Mononuclear cell (primary cell): Measurements from ENCODE around the gene ZYX. TPM values are rescaled to one million over a fixed set of nuclear protein-coding genes. Genes with fewer than 3 reads are reported as not detected.
"Not testable (repeated sequence)": the region's sequence is repeated elsewhere in the genome, so short reads cannot be mapped to it uniquely, and the experiment has no call there.

ENCODE experiments used
- H3K27me3 ChIP-seq: 2 replicates; pipeline ENCODE4 v1.6.0; 2011; ENCODE audit warnings: low read length, control low read depth; ENCODE audit not compliant: insufficient read depth
- H3K4me1 ChIP-seq: 2 replicates; pipeline ENCODE4 v1.5.1; 2011; ENCODE audit warnings: mild to moderate bottlenecking, low read length, control low read depth; ENCODE audit not compliant: insufficient read depth
- H3K4me3 ChIP-seq: 2 replicates; pipeline ENCODE4 v1.5.1; 2011; ENCODE audit warnings: mild to moderate bottlenecking, low read length, moderate library complexity
- H3K9me3 ChIP-seq: 2 replicates; pipeline ENCODE4 v1.5.1; 2011; ENCODE audit warnings: low read depth, mild to moderate bottlenecking, control low read depth, low read length
- total RNA-seq: library from RNA; depleted of rRNA; stranded (reverse); fragments of >200 nt; gene quantifications from one replicate; pipeline ENCODE4 v1.2.3, GENCODE V29; 2012

The ZYX gene
- total RNA-seq, 1 donor = 64.0 TPM

- Histone ChIP-seq H3K4me3 (peak within 1 kb of the TSS; percentile 36), H3K9me3 (no peaks in the 10 kb centered on the region), H3K27me3 (no peaks in the 10 kb centered on the region), H3K4me1 (peaks cover 77% of the 10 kb centered on the region)
Measured at GRCh38 chr7:143408686-143409561, 27.8 kb downstream of the ZYX start, which contains the start of gene EPHA1. Gene EPHA1, minus strand, starts transcription at chr7:143408856. Its CDS starts 51 bp downstream, at chr7:143408805.

GRCh38 chr7:143410521-143411004 is 29.4 kb downstream of the ZYX start:
- H3K4me1 ChIP-seq = peaks cover 90% of the 10 kb centered on the region
- H3K4me3 ChIP-seq = no peak overlapping the region
- H3K27me3 ChIP-seq = no peaks in the 10 kb centered on the region
- no peaks in the 10 kb centered on the region for H3K9me3 ChIP-seq

- no peak overlapping the region for H3K4me3 ChIP-seq
- no peaks in the 10 kb centered on the region for H3K27me3 ChIP-seq
- no peaks in the 10 kb centered on the region for H3K9me3 ChIP-seq
- H3K4me1 ChIP-seq = peaks cover 85% of the 10 kb centered on the region
Measured at GRCh38 chr7:143411976-143412708, 31.0 kb downstream of the ZYX start.

GRCh38 chr7:143413123-143413522 is 32.0 kb downstream of the ZYX start:
- H3K9me3 ChIP-seq = no peaks in the 10 kb centered on the region
- H3K4me1 ChIP-seq = peaks cover 75% of the 10 kb centered on the region
- no peak overlapping the region for H3K4me3 ChIP-seq
- no peaks in the 10 kb centered on the region for H3K27me3 ChIP-seq

GRCh38 chr7:143415209-143415608 is 34.1 kb downstream of the ZYX start:
- H3K4me1 ChIP-seq = peaks cover 59% of the 10 kb centered on the region
- not testable (repeated sequence) for H3K27me3 ChIP-seq, H3K4me3 ChIP-seq, H3K9me3 ChIP-seq

- no peaks in the 10 kb centered on the region for H3K9me3 ChIP-seq
- H3K27me3 ChIP-seq = no peaks in the 10 kb centered on the region
- peaks cover 54% of the 10 kb centered on the region for H3K4me1 ChIP-seq
- H3K4me3 ChIP-seq = no peak overlapping the region
Measured at GRCh38 chr7:143415742-143416397, 34.7 kb downstream of the ZYX start.

GRCh38 chr7:143416565-143417149 is 35.5 kb downstream of the ZYX start:
- Histone ChIP-seq H3K9me3 (no peaks in the 10 kb centered on the region), H3K27me3 (no peaks in the 10 kb centered on the region), H3K4me3 (no peak overlapping the region), H3K4me1 (peaks cover 46% of the 10 kb centered on the region)

GRCh38 chr7:143417734-143418383 is 36.7 kb downstream of the ZYX start:
- peaks cover 34% of the 10 kb centered on the region for H3K4me1 ChIP-seq
- no peaks in the 10 kb centered on the region for H3K9me3 ChIP-seq
- no peak overlapping the region for H3K4me3 ChIP-seq
- H3K27me3 ChIP-seq = no peaks in the 10 kb centered on the region

- Histone ChIP-seq H3K4me3 (no peak overlapping the region), H3K9me3 (no peaks in the 10 kb centered on the region), H3K27me3 (no peaks in the 10 kb centered on the region), H3K4me1 (peaks cover 25% of the 10 kb centered on the region)
Measured at GRCh38 chr7:143418681-143419458, 37.7 kb downstream of the ZYX start.

GRCh38 chr7:143419880-143420279 is 38.7 kb downstream of the ZYX start:
- Histone ChIP-seq H3K9me3 (no peaks in the 10 kb centered on the region), H3K27me3 (no peaks in the 10 kb centered on the region), H3K4me1 (peaks cover 18% of the 10 kb centered on the region), H3K4me3 (no peak overlapping the region)

- peaks cover 11% of the 10 kb centered on the region for H3K4me1 ChIP-seq
- H3K9me3 ChIP-seq, H3K4me3 ChIP-seq, H3K27me3 ChIP-seq: not testable (repeated sequence)
Measured at GRCh38 chr7:143420624-143421023, 39.5 kb downstream of the ZYX start.

GRCh38 chr7:143422033-143422432 is 40.9 kb downstream of the ZYX start:
- no peaks in the 10 kb centered on the region for H3K27me3 ChIP-seq

GRCh38 chr7:143424476-143424875 is 43.3 kb downstream of the ZYX start:
- H3K4me1 ChIP-seq, H3K9me3 ChIP-seq, H3K27me3 ChIP-seq, H3K4me3 ChIP-seq: not testable (repeated sequence)

More at GRCh38 chr7:143422033-143422432, 40.9 kb downstream of the ZYX start:
- Histone ChIP-seq H3K9me3 (no peaks in the 10 kb centered on the region), H3K4me1 (no peaks in the 10 kb centered on the region), H3K4me3 (no peak overlapping the region)
